Upper lobe of right lung (tissue), 1 donor: Measurements from ENCODE around the gene ERMARD. TPM values are rescaled to one million over a fixed set of nuclear protein-coding genes. Genes with fewer than 3 reads are reported as not detected.

ENCODE experiments used
- ATAC-seq: fragments of 200-7000 bp; cut with Tn5 transposase; one replicate; pipeline ENCODE4 v1.9.1; 2020; ENCODE audit warnings: mild to moderate bottlenecking, moderate library complexity
- DNase-seq: peaks from one replicate; pipeline ENCODE4 v3.0.0-alpha.2; 2020
- H3K27ac ChIP-seq: fragments of 200-600 bp; one replicate; pipeline ENCODE4 v1.8.0; 2022
- H3K27me3 ChIP-seq: fragments of 200-600 bp; one replicate; pipeline ENCODE4 v1.8.0; 2022; ENCODE audit warnings: mild to moderate bottlenecking
- H3K36me3 ChIP-seq: fragments of 200-600 bp; one replicate; pipeline ENCODE4 v1.8.0; 2022
- H3K4me1 ChIP-seq: fragments of 200-600 bp; one replicate; pipeline ENCODE4 v1.8.0; 2022
- H3K4me3 ChIP-seq: fragments of 200-600 bp; one replicate; pipeline ENCODE4 v1.8.0; 2022; ENCODE audit warnings: mild to moderate bottlenecking
- H3K9me3 ChIP-seq: fragments of 200-600 bp; one replicate; pipeline ENCODE4 v1.8.0; 2022
- CTCF ChIP-seq: fragments of 200-600 bp; IDR thresholded peaks from one replicate; pipeline ENCODE4 v1.8.0; 2022; ENCODE audit warnings: antibody characterized with exemption
- intact Hi-C: fragments of 100-400 bp; cut with DNase I; formaldehyde crosslinking; loops from one replicate; pipeline ENCODE4 v1.11.0; 2022
- total RNA-seq: library from RNA; stranded (reverse); fragmentation: NEBNext Ultra II Directional; extraction: Animal tissue kit (Norgen Biotek cat#: 25700); gene quantifications from one replicate; pipeline ENCODE4 v1.2.1, GENCODE V29; 2021
- donor health status: DM: no; HTN: yes; CAD: no; lungs with severe emphysema.

ERMARD gene
- total RNA-seq, 1 donor from 2014 or later = 25.6 TPM

- intact Hi-C loops = no loop called here
- ATAC-seq (no peak), DNase-seq (no peak)
- Histone ChIP-seq H3K27ac (no peak overlapping the region), H3K27me3 (no peaks in the 10 kb centered on the region), H3K4me1 (no peaks in the 10 kb centered on the region), H3K9me3 (no peaks in the 10 kb centered on the region), H3K36me3 (no peaks in the 10 kb centered on the region), H3K4me3 (no peak overlapping the region)
- no peak for TF ChIP-seq CTCF
These were observed 58.0 kb downstream of the ERMARD start for GRCh38 chr6:169809386-169809785.

GRCh38 chr6:169810066-169810989 is 58.9 kb downstream of the ERMARD start:
- no peaks in the 10 kb centered on the region for H3K27me3 ChIP-seq
- no peak overlapping the region for H3K4me3 ChIP-seq
- H3K9me3 ChIP-seq = no peaks in the 10 kb centered on the region
- H3K27ac ChIP-seq = no peak overlapping the region
- no peaks in the 10 kb centered on the region for H3K4me1 ChIP-seq
- TF ChIP-seq CTCF = no peak
- peak; percentile 19 for ATAC-seq
- no peaks in the 10 kb centered on the region for H3K36me3 ChIP-seq
- no peak for DNase-seq
- intact Hi-C loops = no loop called here

- Histone ChIP-seq H3K9me3 (no peaks in the 10 kb centered on the region), H3K4me1 (no peaks in the 10 kb centered on the region), H3K27me3 (no peaks in the 10 kb centered on the region), H3K27ac (no peak overlapping the region), H3K36me3 (no peaks in the 10 kb centered on the region), H3K4me3 (no peak overlapping the region)
- no peak for TF ChIP-seq CTCF
- ATAC-seq (no peak), DNase-seq (no peak)
- intact Hi-C loops = no loop called here
These were observed 59.6 kb downstream of the ERMARD start for GRCh38 chr6:169811072-169811471.

- H3K27ac ChIP-seq = no peak overlapping the region
- TF ChIP-seq CTCF = no peak
- H3K4me1 ChIP-seq = no peaks in the 10 kb centered on the region
- intact Hi-C loops = no loop called here
- no peaks in the 10 kb centered on the region for H3K36me3 ChIP-seq
- ATAC-seq (peak; percentile 31), DNase-seq (no peak)
- H3K9me3 ChIP-seq = no peaks in the 10 kb centered on the region
- H3K4me3 ChIP-seq = no peak overlapping the region
- H3K27me3 ChIP-seq = no peaks in the 10 kb centered on the region
These were observed 60.3 kb downstream of the ERMARD start for GRCh38 chr6:169811521-169812256.

GRCh38 chr6:169812257-169812644 is 60.8 kb downstream of the ERMARD start:
- no peak for TF ChIP-seq CTCF
- DNase-seq = peak; percentile 55
- Histone ChIP-seq H3K27ac (no peak overlapping the region), H3K9me3 (no peaks in the 10 kb centered on the region), H3K27me3 (no peaks in the 10 kb centered on the region), H3K36me3 (no peaks in the 10 kb centered on the region), H3K4me3 (no peak overlapping the region), H3K4me1 (no peaks in the 10 kb centered on the region)
- no peak for ATAC-seq
- intact Hi-C loops = no loop called here
